Stromal cell of bone marrow (primary cell): ENCODE results near the gene TTBK1.

Experiments
- DNase-seq: peaks from one replicate; pipeline ENCODE4 v3.0.0-alpha.2; 2012; ENCODE audit warnings: low read depth

The TTBK1 gene

DNA sequence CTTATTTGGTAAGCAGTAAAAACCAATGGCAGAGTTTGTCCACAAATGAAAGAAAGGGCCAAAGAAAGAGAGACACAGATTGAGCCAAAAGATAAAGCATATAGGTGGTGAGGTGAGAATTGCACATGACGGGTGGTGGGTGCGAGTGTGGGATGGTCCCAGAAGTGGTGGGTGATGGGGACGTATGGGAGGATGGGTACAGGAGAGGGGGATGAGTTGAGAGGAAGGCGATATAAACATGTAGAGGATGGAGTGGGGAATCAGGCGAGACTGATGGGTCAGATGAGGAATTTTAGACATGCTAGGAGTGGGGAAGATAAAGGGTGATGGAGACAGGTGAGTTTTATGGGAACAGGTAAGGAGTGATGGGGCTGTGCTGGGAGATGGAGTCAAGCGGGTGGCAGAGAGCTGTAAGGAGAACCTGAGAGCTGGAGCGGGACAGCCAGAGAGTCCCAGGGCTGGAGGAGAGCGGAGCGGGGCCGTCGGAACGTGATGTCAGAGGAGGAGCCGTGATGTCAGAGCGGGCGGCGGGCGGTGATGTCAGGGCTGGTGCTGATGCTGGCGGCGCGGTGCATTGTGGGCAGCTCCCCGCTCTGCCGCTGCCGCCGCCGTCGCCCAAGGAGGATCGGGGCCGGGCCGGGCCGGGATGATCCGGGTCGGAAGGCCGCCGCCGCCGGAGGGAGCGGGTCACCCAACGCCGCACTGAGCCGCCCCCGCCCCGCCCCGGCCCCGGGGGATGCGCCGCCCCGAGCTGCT is at the start of gene TTBK1:
Gene TTBK1 (plus strand): TSS at position 574 of the 756 bp plus-strand sequence. CDS start 3,180 bp downstream, outside the sequence.
- no peak for DNase-seq

GRCh38 chr6:43193929-43194328 is 49.4 kb upstream of the TTBK1 start:
- DNase-seq, result no peak

DNA sequence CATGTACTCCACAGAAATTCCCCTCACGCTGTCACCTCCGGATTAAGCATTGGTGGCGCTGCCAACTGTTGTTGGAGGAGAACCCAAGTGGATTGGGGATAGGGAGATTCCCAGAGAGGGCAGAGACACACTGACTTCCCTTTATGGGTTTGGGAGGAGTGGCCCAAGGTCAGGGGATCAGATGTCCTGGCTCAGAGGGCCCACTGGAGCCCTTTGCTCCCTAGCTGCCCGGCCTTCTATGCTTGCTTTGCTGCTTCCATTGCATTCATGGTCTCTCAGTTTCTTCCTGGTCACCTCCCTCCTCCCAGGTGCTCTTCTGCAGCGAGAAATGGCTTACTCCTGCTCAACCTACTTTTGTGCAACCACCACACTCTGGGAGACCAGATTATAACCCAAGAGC is 46.9 kb upstream of the TTBK1 start:
- DNase-seq, result no peak

GRCh38 chr6:43199912-43200311 is 43.4 kb upstream of the TTBK1 start:
- no peak for DNase-seq

DNA sequence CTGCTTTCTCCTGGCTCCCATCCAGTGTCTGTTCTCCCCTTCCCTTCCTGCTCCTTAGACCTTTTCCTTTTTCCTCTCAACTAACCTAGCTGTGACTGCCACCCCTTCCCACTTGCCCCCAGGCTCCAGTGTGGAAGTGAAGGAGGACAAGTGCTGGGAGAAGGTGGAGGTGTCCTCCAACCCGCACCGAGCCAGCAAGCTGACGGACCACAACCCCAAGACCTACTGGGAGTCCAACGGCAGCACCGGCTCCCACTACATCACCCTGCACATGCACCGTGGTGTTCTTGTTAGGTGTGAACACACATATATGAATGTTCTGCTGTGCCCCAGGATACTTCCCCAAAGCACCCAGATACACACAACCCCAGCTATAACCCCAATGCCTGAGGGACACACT is 42.7 kb upstream of the TTBK1 start:
- no peak for DNase-seq

GRCh38 chr6:43202451-43202850 is 40.8 kb upstream of the TTBK1 start:
- no peak for DNase-seq

- no peak for DNase-seq
Observed at GRCh38 chr6:43203029-43203717, 40.1 kb upstream of the TTBK1 start.

GRCh38 chr6:43203718-43204095 is 39.6 kb upstream of the TTBK1 start:
- no peak for DNase-seq

- no peak for DNase-seq
Observed at GRCh38 chr6:43204271-43205105, 38.8 kb upstream of the TTBK1 start.

- DNase-seq, result no peak
Observed at GRCh38 chr6:43205849-43206248, 37.4 kb upstream of the TTBK1 start.

DNA sequence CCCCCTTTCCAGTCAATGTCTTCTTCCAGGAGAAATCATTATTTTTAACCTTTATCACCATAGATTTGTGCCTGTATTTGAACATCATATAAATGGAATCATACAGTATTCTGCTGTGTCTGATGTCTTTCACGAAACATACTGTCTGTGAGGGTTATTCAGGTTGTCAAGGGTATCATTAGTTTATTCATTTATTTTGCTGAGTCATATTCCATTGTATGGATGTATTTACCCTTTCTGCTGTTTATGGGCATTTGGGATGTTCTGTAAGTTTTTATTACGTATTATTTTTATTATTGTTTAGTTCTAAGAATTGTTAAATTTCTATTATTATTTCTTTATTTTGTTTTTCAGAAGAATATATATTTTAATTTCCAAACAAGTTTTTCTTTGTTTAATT is 36.0 kb upstream of the TTBK1 start:
- no peak for DNase-seq

- no peak for DNase-seq
Observed at GRCh38 chr6:43211955-43212354, 31.3 kb upstream of the TTBK1 start.

DNA sequence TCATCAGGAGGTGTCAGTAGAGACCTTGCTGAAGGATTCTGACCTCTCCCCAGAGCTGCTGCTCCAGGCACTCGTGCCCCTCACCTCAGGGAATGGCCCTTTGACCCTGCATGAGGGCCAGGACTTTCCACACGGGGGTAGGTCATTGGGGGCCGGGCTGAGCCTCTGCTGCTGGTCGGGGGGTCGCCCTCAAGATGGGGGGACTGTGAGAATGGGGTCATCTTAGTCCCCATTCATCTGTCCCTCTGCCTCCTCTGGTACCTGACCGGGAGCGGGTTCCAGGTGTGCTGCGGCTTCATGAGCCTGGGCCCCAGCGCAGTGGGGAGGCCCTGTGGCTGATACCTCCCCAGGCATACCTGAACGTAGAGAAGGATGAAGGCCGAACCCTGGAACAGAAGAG is 29.9 kb upstream of the TTBK1 start:
- no peak for DNase-seq

GRCh38 chr6:43215066-43215465 is 28.2 kb upstream of the TTBK1 start:
- DNase-seq, result no peak

GRCh38 chr6:43216200-43216599 is 27.1 kb upstream of the TTBK1 start:
- no peak for DNase-seq

- no peak for DNase-seq
Observed at GRCh38 chr6:43217351-43217750, 25.9 kb upstream of the TTBK1 start.

DNA sequence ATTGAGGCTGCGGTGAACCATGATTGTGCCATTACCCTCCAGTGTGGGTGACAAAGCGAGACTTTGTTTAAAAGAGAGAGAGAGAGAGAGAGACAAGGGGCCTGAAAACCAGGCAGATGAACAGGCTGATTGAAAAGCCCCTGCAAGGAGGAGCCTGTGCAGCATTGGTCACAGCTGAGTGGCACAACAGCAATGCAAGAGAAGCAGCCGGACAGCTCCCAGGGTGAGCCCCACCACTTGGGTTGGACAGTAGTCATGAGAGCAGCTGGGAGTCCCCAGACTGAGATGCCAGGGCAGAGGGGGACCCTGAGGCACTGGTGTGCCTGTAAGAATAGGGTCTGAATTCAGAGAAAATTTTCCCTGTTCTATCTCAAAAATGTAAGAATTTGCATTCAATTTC is 24.2 kb upstream of the TTBK1 start:
- DNase-seq, result no peak

- DNase-seq, result no peak
Observed at GRCh38 chr6:43219814-43220213, 23.5 kb upstream of the TTBK1 start.

GRCh38 chr6:43220439-43220951 is 22.8 kb upstream of the TTBK1 start:
- no peak for DNase-seq

- DNase-seq, result no peak
Observed at GRCh38 chr6:43221046-43221972, 22.0 kb upstream of the TTBK1 start.

GRCh38 chr6:43222418-43223059 is 20.7 kb upstream of the TTBK1 start:
- DNase-seq, result no peak
